Skin epidermis (tissue), 12 donors: Measurements from ENCODE around the gene TAB2.
A peak's percentile ranks its signal among the peaks of the same experiment; 100 is the strongest.
"Not testable (repeated sequence)": the region's sequence is repeated elsewhere in the genome, so short reads cannot be mapped to it uniquely, and the experiment has no call there.

ENCODE experiments used
- H3K27ac ChIP-seq, 21 experiments: fragments of 200-600 bp; sonication (generic) in 11 of 21; one replicate each; pipeline ENCODE4 v1.5.0; 2020; ENCODE audit warnings: mild to moderate bottlenecking in 3 of 21, inconsistent platforms in 2 of 21, moderate library complexity in 2 of 21
- H3K4me3 ChIP-seq, 7 experiments: fragments of 200-600 bp; sonication (generic) in 2 of 7; one replicate each; pipeline ENCODE4 v1.5.0; 2020; ENCODE audit warnings: inconsistent platforms in 2 of 7, mild to moderate bottlenecking in 2 of 7, moderate library complexity in 1 of 7

TAB2 gene

GRCh38 chr6:149433881-149434280 is 116.4 kb downstream of the TAB2 start:
- Histone ChIP-seq H3K4me3 (no peak overlapping the region), H3K27ac (peak overlapping the region in 1 of 21 experiments; percentile 40)

- H3K27ac ChIP-seq: no peak overlapping the region
- H3K4me3 ChIP-seq: no peak overlapping the region
Measured at GRCh38 chr6:149435919-149436586, 118.5 kb downstream of the TAB2 start.

- Histone ChIP-seq H3K4me3 (no peak overlapping the region), H3K27ac (no peak overlapping the region)
Measured at GRCh38 chr6:149436647-149437046, 119.1 kb downstream of the TAB2 start.

GRCh38 chr6:149437212-149437611 is 119.7 kb downstream of the TAB2 start:
- Histone ChIP-seq H3K4me3 (no peak overlapping the region), H3K27ac (no peak overlapping the region)

GRCh38 chr6:149438855-149439254 is 121.3 kb downstream of the TAB2 start:
- H3K27ac ChIP-seq: no peak overlapping the region
- H3K4me3 ChIP-seq: no peak overlapping the region

GRCh38 chr6:149439626-149440025 is 122.1 kb downstream of the TAB2 start:
- Histone ChIP-seq H3K4me3 (no peak overlapping the region), H3K27ac (no peak overlapping the region)

- Histone ChIP-seq H3K4me3 (no peak overlapping the region), H3K27ac (no peak overlapping the region)
Measured at GRCh38 chr6:149440735-149441671, 123.5 kb downstream of the TAB2 start.

- Histone ChIP-seq H3K27ac (no peak overlapping the region), H3K4me3 (no peak overlapping the region)
Measured at GRCh38 chr6:149441740-149442139, 124.2 kb downstream of the TAB2 start.

- no peak overlapping the region for H3K27ac ChIP-seq
- H3K4me3 ChIP-seq: no peak overlapping the region
Measured at GRCh38 chr6:149443411-149444181, 126.1 kb downstream of the TAB2 start.

GRCh38 chr6:149444360-149445094 is 127.0 kb downstream of the TAB2 start:
- not testable (repeated sequence) for H3K4me3 ChIP-seq, H3K27ac ChIP-seq

- no peak overlapping the region for H3K4me3 ChIP-seq
Measured at GRCh38 chr6:149445095-149445466, 127.6 kb downstream of the TAB2 start.

GRCh38 chr6:149445573-149445972 is 128.1 kb downstream of the TAB2 start:
- Histone ChIP-seq H3K4me3 (no peak overlapping the region), H3K27ac (no peak overlapping the region)

More at GRCh38 chr6:149445095-149445466, 127.6 kb downstream of the TAB2 start:
- no peak overlapping the region for H3K27ac ChIP-seq

GRCh38 chr6:149446791-149447376 is 129.4 kb downstream of the TAB2 start:
- H3K27ac ChIP-seq: no peak overlapping the region
- H3K4me3 ChIP-seq: no peak overlapping the region

GRCh38 chr6:149448821-149449453 is 131.4 kb downstream of the TAB2 start:
- H3K27ac ChIP-seq: no peak overlapping the region
- H3K4me3 ChIP-seq: no peak overlapping the region

GRCh38 chr6:149449831-149450678 is 132.5 kb downstream of the TAB2 start:
- H3K27ac ChIP-seq: peak overlapping the region in 2 of 21 experiments; percentile 27 to 52
- H3K4me3 ChIP-seq: peak overlapping the region; percentile 17 to 41 (median 34)

- peak overlapping the region in 14 of 21 experiments; percentile 1 to 69 (median 30) for H3K27ac ChIP-seq
- peak overlapping the region; percentile 17 to 41 (median 34) for H3K4me3 ChIP-seq
Measured at GRCh38 chr6:149450679-149451375, 133.3 kb downstream of the TAB2 start.

GRCh38 chr6:149451376-149452036 is 134.0 kb downstream of the TAB2 start:
- H3K4me3 ChIP-seq: peak overlapping the region; percentile 17 to 41 (median 34)
- peak overlapping the region in 9 of 21 experiments; percentile 1 to 69 (median 52) for H3K27ac ChIP-seq
